Activated CD4-positive, alpha-beta T cell treated with anti-CD3 and anti-CD28 coated beads, Interleukin-2, amount 10 ng/mL, durations not matched to agents 7 days and 5 days (primary cell): Measurements from ENCODE around the gene RPL38. TPM values are rescaled to one million over a fixed set of nuclear protein-coding genes. Genes with fewer than 3 reads are reported as not detected.
A peak's percentile ranks its signal among the peaks of the same experiment; 100 is the strongest.

ENCODE experiments used
- CTCF ChIA-PET: fragments of 350-600 bp; sonication (Branson Sonifier 250); formaldehyde crosslinking; loops from one replicate; lab custom pipeline; 2021; ENCODE audit warnings: antibody characterized with exemption; lab: Charles Lee
- POLR2A ChIA-PET: fragments of 350-600 bp; sonication (Branson Sonifier 250); formaldehyde crosslinking; loops from one replicate; lab custom pipeline; 2021; ENCODE audit warnings: antibody characterized with exemption; lab: Charles Lee
- DNase-seq: peaks from one replicate; pipeline ENCODE4 v3.0.0-alpha.2; 2020
- H3K27ac Mint-ChIP-seq: one replicate; pipeline ENCODE4 v1.8.0; 2021; ENCODE audit warnings: mild to moderate bottlenecking, moderate library complexity, mixed read lengths
- H3K27me3 Mint-ChIP-seq: one replicate; pipeline ENCODE4 v1.8.0; 2021; ENCODE audit warnings: mixed read lengths
- H3K36me3 Mint-ChIP-seq: one replicate; pipeline ENCODE4 v1.8.0; 2021; ENCODE audit warnings: low read depth, mixed read lengths
- H3K4me1 Mint-ChIP-seq: one replicate; pipeline ENCODE4 v1.8.0; 2021; ENCODE audit warnings: mixed read lengths
- H3K4me3 Mint-ChIP-seq: one replicate; pipeline ENCODE4 v1.8.0; 2021; ENCODE audit warnings: mild to moderate bottlenecking, moderate library complexity, mixed read lengths
- H3K9me3 Mint-ChIP-seq: one replicate; pipeline ENCODE4 v1.8.0; 2021; ENCODE audit warnings: mixed read lengths
- total RNA-seq, 2 experiments: library from RNA; stranded (reverse); gene quantifications; one replicate each; pipeline ENCODE4 v1.2.3, GENCODE V29; 2021

The RPL38 gene
- total RNA-seq, 2 experiments from 2014 or later: 1,114 to 1,326 TPM

DNA sequence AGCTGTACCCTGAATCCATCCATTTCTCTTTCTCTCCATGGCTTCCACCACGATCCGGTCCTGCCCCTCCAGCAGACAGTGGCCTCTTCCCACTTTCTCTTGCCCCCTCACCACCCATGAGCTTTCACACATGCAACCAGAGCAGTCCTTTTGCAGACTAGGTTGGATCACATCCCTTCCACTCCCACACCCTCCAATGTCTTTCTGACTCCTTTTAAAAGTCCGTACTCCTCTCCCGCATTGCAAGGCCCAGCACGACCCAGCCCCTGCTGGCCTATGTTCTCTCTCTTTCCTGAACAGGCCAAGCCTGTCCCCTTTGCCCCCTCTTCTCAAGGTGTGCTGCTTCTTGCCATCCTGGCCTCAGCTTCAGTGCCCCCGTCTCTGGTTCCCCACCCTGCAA, 48.1 kb downstream of the RPL38 start:
- no peak overlapping the region for H3K4me3 Mint-ChIP-seq
- H3K4me1 Mint-ChIP-seq: no peaks in the 10 kb centered on the region
- H3K36me3 Mint-ChIP-seq: no peaks in the 10 kb centered on the region
- H3K27me3 Mint-ChIP-seq: no peaks in the 10 kb centered on the region
- no peak for DNase-seq
- CTCF ChIA-PET: no interaction called here
- POLR2A ChIA-PET: no interaction called here
- H3K9me3 Mint-ChIP-seq: no peaks in the 10 kb centered on the region
- H3K27ac Mint-ChIP-seq: peak overlapping the region; percentile 34

DNA sequence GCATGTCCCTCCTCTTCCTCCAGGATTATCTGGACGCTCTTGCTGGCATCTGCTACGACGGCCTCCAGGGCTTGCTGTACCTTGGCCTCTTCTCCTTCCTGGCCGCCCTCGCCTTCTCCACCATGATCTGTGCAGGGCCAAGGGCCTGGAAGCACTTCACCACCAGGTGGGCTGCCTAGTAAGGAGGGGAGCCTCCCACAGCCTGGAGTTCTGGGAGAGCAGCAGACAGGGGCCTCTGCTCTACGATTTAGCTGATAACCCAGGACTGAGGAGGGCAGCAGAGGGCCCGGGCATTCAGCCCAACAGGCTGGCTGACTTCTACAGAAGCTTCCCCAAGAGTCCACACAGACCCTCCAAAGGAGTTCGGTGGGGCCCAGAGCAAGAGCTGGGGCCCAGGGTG, 48.7 kb downstream of the RPL38 start:
- H3K27me3 Mint-ChIP-seq: no peaks in the 10 kb centered on the region
- H3K36me3 Mint-ChIP-seq: no peaks in the 10 kb centered on the region
- H3K9me3 Mint-ChIP-seq: no peaks in the 10 kb centered on the region
- no peaks in the 10 kb centered on the region for H3K4me1 Mint-ChIP-seq
- no peak for DNase-seq
- CTCF ChIA-PET: no interaction called here
- POLR2A ChIA-PET: no interaction called here
- H3K4me3 Mint-ChIP-seq: no peak overlapping the region
- H3K27ac Mint-ChIP-seq: no peak overlapping the region

DNA sequence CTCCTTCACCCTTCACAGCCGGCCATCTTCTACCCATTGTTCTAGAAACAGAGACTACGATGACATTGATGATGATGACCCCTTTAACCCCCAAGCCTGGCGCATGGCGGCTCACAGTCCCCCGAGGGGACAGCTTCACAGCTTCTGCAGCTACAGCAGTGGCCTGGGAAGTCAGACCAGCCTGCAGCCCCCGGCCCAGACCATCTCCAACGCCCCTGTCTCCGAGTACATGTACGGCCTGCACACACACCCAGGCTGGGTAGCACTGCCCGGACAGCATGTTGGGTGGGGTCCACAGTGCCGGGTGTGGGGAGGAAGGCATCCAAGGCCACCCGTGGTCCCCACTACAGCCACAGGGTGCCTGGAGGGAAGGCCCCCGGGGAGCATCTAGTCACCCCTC, 49.6 kb downstream of the RPL38 start:
- DNase-seq: no peak
- Mint-ChIP-seq H3K9me3 (no peaks in the 10 kb centered on the region), H3K27me3 (no peaks in the 10 kb centered on the region), H3K36me3 (no peaks in the 10 kb centered on the region), H3K4me3 (no peak overlapping the region), H3K27ac (no peak overlapping the region), H3K4me1 (no peaks in the 10 kb centered on the region)
- ChIA-PET CTCF (no interaction called here), POLR2A (no interaction called here)

DNA sequence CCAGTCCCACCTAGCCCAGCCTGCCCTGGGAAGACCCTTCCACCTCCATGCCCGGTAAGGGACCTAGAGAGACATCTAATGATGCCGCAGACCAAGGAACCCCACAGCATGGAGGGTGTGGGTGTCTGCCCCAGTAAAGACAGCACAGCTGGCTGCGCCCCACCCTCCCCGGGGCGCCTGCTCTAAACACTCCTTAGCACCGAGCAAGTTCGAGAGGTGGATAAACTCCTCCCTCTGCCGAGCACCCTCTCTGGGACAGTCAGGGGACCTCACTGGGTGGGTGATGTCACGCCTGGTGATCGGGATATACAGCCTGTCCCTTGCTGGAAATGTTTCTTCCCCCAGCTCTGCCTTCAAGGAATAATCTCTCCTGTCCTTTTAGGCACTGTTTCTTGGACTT, 53.8 kb downstream of the RPL38 start:
- no peaks in the 10 kb centered on the region for H3K9me3 Mint-ChIP-seq
- no peak overlapping the region for H3K27ac Mint-ChIP-seq
- CTCF ChIA-PET: no interaction called here
- no peaks in the 10 kb centered on the region for H3K27me3 Mint-ChIP-seq
- no peaks in the 10 kb centered on the region for H3K36me3 Mint-ChIP-seq
- DNase-seq: no peak
- POLR2A ChIA-PET: no interaction called here
- H3K4me3 Mint-ChIP-seq: no peak overlapping the region
- H3K4me1 Mint-ChIP-seq: no peaks in the 10 kb centered on the region

DNA sequence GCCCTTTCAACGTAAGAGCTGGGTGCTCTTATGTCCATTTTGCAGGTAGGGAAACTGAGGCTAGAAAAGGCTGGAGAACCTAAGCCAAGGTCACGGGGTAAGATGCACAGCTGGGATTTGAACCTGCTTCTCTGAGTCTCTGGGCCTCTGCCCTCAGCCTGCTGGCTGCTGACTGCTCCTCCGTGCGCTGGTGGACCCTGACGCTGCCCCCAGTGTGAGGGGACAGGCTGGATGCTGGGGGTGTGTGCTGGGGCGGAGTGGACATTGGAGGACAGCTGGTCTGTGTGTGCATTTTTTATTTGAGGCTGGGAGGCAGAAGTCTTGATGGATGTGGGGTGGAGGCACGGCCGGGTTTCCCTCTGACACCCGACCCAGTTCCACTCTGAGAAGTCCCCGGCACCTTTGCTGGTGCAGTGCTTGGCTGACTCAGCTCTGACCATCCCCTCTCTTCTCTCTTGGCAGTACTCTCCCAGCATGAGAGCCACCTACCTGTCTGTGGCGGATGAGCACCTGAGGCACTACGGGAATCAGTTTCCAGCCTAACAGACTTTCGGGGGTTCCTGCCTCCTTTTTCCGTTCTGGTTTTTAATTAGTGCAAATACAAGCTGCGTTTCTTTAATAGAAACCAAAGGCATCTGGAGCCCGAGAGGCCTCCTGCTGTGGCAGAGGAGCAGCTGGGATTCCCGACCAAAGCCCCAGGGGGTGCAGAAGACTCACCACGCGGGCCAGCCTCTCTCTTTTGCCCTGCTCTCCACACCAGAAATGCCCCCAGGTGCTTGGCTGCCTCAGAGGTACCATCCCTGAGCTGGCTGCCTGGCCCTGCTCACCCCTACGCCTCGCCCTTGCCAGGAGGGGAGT, 56.4 kb downstream of the RPL38 start:
- no peak overlapping the region for H3K27ac Mint-ChIP-seq
- CTCF ChIA-PET: interaction anchor here (0.8 to 1.6 kb wide), 3 partner anchors 10 to 29 kb away, joined by 3 to 5 read pairs (median 4); no protein-coding TSS in a partner anchor
- POLR2A ChIA-PET: no interaction called here
- no peaks in the 10 kb centered on the region for H3K4me1 Mint-ChIP-seq
- H3K36me3 Mint-ChIP-seq: no peaks in the 10 kb centered on the region
- no peaks in the 10 kb centered on the region for H3K9me3 Mint-ChIP-seq
- no peak overlapping the region for H3K4me3 Mint-ChIP-seq
- DNase-seq: no peak
- no peaks in the 10 kb centered on the region for H3K27me3 Mint-ChIP-seq

Other genes starting within 250 kb of the RPL38 start
- gene TTYH2, start 9.9 kb downstream of the RPL38 start, total RNA-seq: 10 to 100 TPM; 10.2 to 11.9 TPM
- gene DNAI2, start 70.6 kb downstream of the RPL38 start, total RNA-seq: 1 to 10 TPM; 1.2 to 1.3 TPM
- gene KIF19, start 122.5 kb downstream of the RPL38 start, total RNA-seq: under 1 TPM; 0.69 to 0.79 TPM
- not detected for gene BTBD17, start 158.2 kb downstream of the RPL38 start, total RNA-seq
- not detected for gene GPR142, start 163.8 kb downstream of the RPL38 start, total RNA-seq
- not detected for gene GPRC5C, start 228.4 kb downstream of the RPL38 start, total RNA-seq